Measurements from ENCODE around the gene STK10. TPM values are rescaled to one million over a fixed set of nuclear protein-coding genes. Genes with fewer than 3 reads are reported as not detected.
A peak's percentile ranks its signal among the peaks of the same experiment; 100 is the strongest.

STK10 gene
- total RNA-seq, 3 donors from 2014 or later, result 62.1 to 79.0 (median 72.6) TPM

GRCh38 chr5:172180936-172181335 lies 7.1 kb downstream of the STK10 start:
- Mint-ChIP-seq H3K27me3 (ENCODE audit: low read depth) (no peaks in the 10 kb centered on the region), H3K36me3 (ENCODE audit: insufficient read depth) (peaks cover 6% of the 10 kb centered on the region), H3K4me1 (ENCODE audit: low read depth) (peaks cover 92% of the 10 kb centered on the region), H3K4me3 (peak overlapping the region; percentile 74), H3K9me3 (no peaks in the 10 kb centered on the region)
- no peak for ATAC-seq
- no peak for DNase-seq

- ATAC-seq (peak; percentile 45 to 51), DNase-seq (peak; percentile 14)
- H3K9me3 Mint-ChIP-seq, result no peaks in the 10 kb centered on the region
- peak overlapping the region; percentile 74 for H3K4me3 Mint-ChIP-seq
- H3K4me1 Mint-ChIP-seq (ENCODE audit: low read depth), result peaks cover 92% of the 10 kb centered on the region
- H3K27me3 Mint-ChIP-seq (ENCODE audit: low read depth), result no peaks in the 10 kb centered on the region
- peaks cover 6% of the 10 kb centered on the region for H3K36me3 Mint-ChIP-seq (ENCODE audit: insufficient read depth)
Observed at GRCh38 chr5:172178991-172179989, 8.7 kb downstream of the STK10 start.

- Mint-ChIP-seq H3K36me3 (ENCODE audit: insufficient read depth) (peaks cover 7% of the 10 kb centered on the region), H3K4me3 (peak overlapping the region; percentile 74), H3K27me3 (ENCODE audit: low read depth) (no peaks in the 10 kb centered on the region), H3K4me1 (ENCODE audit: low read depth) (peaks cover 92% of the 10 kb centered on the region), H3K9me3 (no peaks in the 10 kb centered on the region)
- DNase-seq (peak; percentile 27), ATAC-seq (peak; percentile 1 to 32)
Observed at GRCh38 chr5:172178301-172178987, 9.6 kb downstream of the STK10 start.

- ATAC-seq, result no peak
- Mint-ChIP-seq H3K4me3 (no peak overlapping the region), H3K4me1 (ENCODE audit: low read depth) (peaks cover 92% of the 10 kb centered on the region), H3K36me3 (ENCODE audit: insufficient read depth) (peaks cover 5% of the 10 kb centered on the region), H3K27me3 (ENCODE audit: low read depth) (no peaks in the 10 kb centered on the region), H3K9me3 (no peaks in the 10 kb centered on the region)
- DNase-seq, result no peak
Observed at GRCh38 chr5:172177176-172177575, 10.8 kb downstream of the STK10 start.

GRCh38 chr5:172175263-172175719 lies 12.7 kb downstream of the STK10 start:
- Mint-ChIP-seq H3K36me3 (ENCODE audit: insufficient read depth) (peaks cover 7% of the 10 kb centered on the region), H3K27me3 (ENCODE audit: low read depth) (no peaks in the 10 kb centered on the region), H3K4me1 (ENCODE audit: low read depth) (peaks cover 95% of the 10 kb centered on the region), H3K9me3 (no peaks in the 10 kb centered on the region), H3K4me3 (peak overlapping the region; percentile 77)
- ATAC-seq (peak; percentile 71 to 76), DNase-seq (peak; percentile 80)

- Mint-ChIP-seq H3K9me3 (no peaks in the 10 kb centered on the region), H3K4me1 (ENCODE audit: low read depth) (peaks cover 95% of the 10 kb centered on the region), H3K27me3 (ENCODE audit: low read depth) (no peaks in the 10 kb centered on the region), H3K36me3 (ENCODE audit: insufficient read depth) (peaks cover 14% of the 10 kb centered on the region), H3K4me3 (peak overlapping the region; percentile 77)
- DNase-seq (peak; percentile 50), ATAC-seq (peak; percentile 36 to 48)
Observed at GRCh38 chr5:172173564-172174153, 14.4 kb downstream of the STK10 start.

- H3K36me3 Mint-ChIP-seq (ENCODE audit: insufficient read depth), result peaks cover 11% of the 10 kb centered on the region
Observed at GRCh38 chr5:172172912-172173563, 15.0 kb downstream of the STK10 start.

GRCh38 chr5:172171118-172171517 lies 16.9 kb downstream of the STK10 start:
- peaks cover 94% of the 10 kb centered on the region for H3K4me1 Mint-ChIP-seq (ENCODE audit: low read depth)
- no peak overlapping the region for H3K4me3 Mint-ChIP-seq
- H3K9me3 Mint-ChIP-seq, result no peaks in the 10 kb centered on the region
- ATAC-seq (no peak), DNase-seq (no peak)
- no peaks in the 10 kb centered on the region for H3K27me3 Mint-ChIP-seq (ENCODE audit: low read depth)
- H3K36me3 Mint-ChIP-seq (ENCODE audit: insufficient read depth), result peaks cover 14% of the 10 kb centered on the region

More at GRCh38 chr5:172172912-172173563, 15.0 kb downstream of the STK10 start:
- no peak for ATAC-seq
- Mint-ChIP-seq H3K4me1 (ENCODE audit: low read depth) (peaks cover 95% of the 10 kb centered on the region), H3K27me3 (ENCODE audit: low read depth) (no peaks in the 10 kb centered on the region), H3K4me3 (peak overlapping the region; percentile 77), H3K9me3 (no peaks in the 10 kb centered on the region)
- no peak for DNase-seq

- Mint-ChIP-seq H3K36me3 (ENCODE audit: insufficient read depth) (peaks cover 14% of the 10 kb centered on the region), H3K4me1 (ENCODE audit: low read depth) (peaks cover 90% of the 10 kb centered on the region), H3K4me3 (no peak overlapping the region), H3K9me3 (no peaks in the 10 kb centered on the region), H3K27me3 (ENCODE audit: low read depth) (no peaks in the 10 kb centered on the region)
- DNase-seq (no peak), ATAC-seq (peak in 1 of 2 donors; percentile 7)
Observed at GRCh38 chr5:172170251-172170701, 17.7 kb downstream of the STK10 start.

- H3K36me3 Mint-ChIP-seq (ENCODE audit: insufficient read depth), result peaks cover 14% of the 10 kb centered on the region
- no peak for ATAC-seq
- H3K27me3 Mint-ChIP-seq (ENCODE audit: low read depth), result no peaks in the 10 kb centered on the region
- peaks cover 85% of the 10 kb centered on the region for H3K4me1 Mint-ChIP-seq (ENCODE audit: low read depth)
- H3K9me3 Mint-ChIP-seq, result no peaks in the 10 kb centered on the region
- no peak overlapping the region for H3K4me3 Mint-ChIP-seq
- DNase-seq, result no peak
Observed at GRCh38 chr5:172169216-172169615, 18.8 kb downstream of the STK10 start.

- ATAC-seq (no peak), DNase-seq (no peak)
- H3K9me3 Mint-ChIP-seq, result no peaks in the 10 kb centered on the region
- no peaks in the 10 kb centered on the region for H3K27me3 Mint-ChIP-seq (ENCODE audit: low read depth)
- H3K36me3 Mint-ChIP-seq (ENCODE audit: insufficient read depth), result peaks cover 12% of the 10 kb centered on the region
- H3K4me3 Mint-ChIP-seq, result no peak overlapping the region
- peaks cover 82% of the 10 kb centered on the region for H3K4me1 Mint-ChIP-seq (ENCODE audit: low read depth)
Observed at GRCh38 chr5:172168311-172168710, 19.7 kb downstream of the STK10 start.

GRCh38 chr5:172167895-172168294 lies 20.1 kb downstream of the STK10 start:
- Mint-ChIP-seq H3K4me3 (no peak overlapping the region), H3K36me3 (ENCODE audit: insufficient read depth) (peaks cover 12% of the 10 kb centered on the region), H3K9me3 (no peaks in the 10 kb centered on the region), H3K4me1 (ENCODE audit: low read depth) (peaks cover 82% of the 10 kb centered on the region), H3K27me3 (ENCODE audit: low read depth) (no peaks in the 10 kb centered on the region)
- ATAC-seq (no peak), DNase-seq (no peak)

- Mint-ChIP-seq H3K9me3 (no peaks in the 10 kb centered on the region), H3K36me3 (ENCODE audit: insufficient read depth) (peaks cover 14% of the 10 kb centered on the region), H3K4me3 (no peak overlapping the region), H3K27me3 (ENCODE audit: low read depth) (no peaks in the 10 kb centered on the region), H3K4me1 (ENCODE audit: low read depth) (peaks cover 84% of the 10 kb centered on the region)
- ATAC-seq, result no peak
- DNase-seq, result no peak
Observed at GRCh38 chr5:172166030-172166826, 21.8 kb downstream of the STK10 start.
